ENCODE data around the gene DSTN.

Gene DSTN

DNA sequence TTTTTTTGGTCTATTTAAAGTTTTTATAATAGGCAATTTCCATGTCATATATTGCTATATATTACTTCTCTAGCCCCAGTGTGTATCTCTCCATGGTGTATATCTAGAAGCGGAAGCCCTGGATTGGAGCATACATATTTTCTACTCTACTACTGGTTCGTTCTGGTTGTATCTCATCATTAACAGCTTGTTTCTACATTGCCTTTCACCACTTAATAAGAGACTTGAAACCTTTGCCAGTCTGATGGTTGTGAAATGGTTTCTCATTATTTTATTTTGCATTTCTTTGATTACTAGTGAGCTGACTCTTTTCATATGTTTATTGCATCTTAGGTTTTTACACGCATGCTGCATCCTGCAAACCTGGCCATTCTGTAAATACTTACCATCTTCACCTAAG, 3.6 kb downstream of the DSTN start:
- DNase-seq (ENCODE audit: extremely low spot score, insufficient read length, low read depth), result no peak

DNA sequence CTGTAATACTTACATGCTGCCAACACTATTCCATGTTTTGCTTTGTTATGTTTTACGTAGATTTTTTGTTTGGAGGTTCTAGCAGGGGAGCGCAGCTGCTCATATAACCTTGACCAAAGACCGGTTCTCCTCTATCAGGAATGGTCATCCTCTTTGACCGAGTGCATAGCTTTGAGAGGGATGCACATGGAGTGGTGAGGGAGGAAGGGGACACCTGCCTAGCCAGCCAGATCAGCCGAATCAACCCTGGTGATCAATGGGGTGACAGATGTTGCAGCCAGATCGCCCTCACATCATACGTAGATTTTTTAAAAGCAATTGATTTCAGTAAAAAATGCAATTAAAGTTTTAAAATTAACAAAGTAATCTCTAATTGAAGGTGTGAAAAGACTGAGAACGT, 6.3 kb downstream of the DSTN start:
- DNase-seq (ENCODE audit: extremely low spot score, insufficient read length, low read depth), result no peak
- no peak for FAIRE-seq

More for the DNA sequence above, 3.6 kb downstream of the DSTN start:
- FAIRE-seq, result no peak

DNA sequence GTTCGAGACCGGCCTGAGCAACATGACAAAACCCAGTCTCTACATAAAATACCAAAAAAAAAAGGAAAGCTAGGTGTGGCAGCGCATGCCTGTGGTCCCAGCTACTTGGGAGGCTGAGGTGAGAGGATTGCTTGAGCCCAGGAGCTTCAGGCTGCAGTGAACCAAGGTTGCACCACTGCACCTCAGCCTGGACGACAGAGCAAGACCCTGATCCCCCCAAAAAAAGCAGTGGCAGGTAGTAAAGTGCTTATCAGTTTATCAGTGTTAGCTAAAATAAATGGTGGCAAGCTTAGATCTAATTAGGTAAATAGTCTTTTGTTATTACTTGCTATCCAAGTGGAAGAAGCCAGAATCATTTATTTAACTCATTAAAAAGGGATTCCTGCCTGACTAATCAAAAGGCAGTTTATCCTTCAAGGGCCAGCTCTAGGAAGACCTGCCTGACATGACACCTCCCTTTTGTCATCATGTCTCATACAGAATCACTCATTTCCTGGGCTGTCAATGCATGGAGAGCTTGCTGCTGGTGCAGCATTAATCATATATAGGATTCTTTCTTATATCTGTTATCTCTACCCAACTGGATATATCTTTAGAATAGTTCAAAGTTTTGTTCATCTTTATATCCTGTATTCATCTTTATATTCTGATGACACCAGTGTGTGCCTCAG, 9.6 kb downstream of the DSTN start:
- DNase-seq (ENCODE audit: extremely low spot score, insufficient read length, low read depth) (no peak), FAIRE-seq (no peak)

DNA sequence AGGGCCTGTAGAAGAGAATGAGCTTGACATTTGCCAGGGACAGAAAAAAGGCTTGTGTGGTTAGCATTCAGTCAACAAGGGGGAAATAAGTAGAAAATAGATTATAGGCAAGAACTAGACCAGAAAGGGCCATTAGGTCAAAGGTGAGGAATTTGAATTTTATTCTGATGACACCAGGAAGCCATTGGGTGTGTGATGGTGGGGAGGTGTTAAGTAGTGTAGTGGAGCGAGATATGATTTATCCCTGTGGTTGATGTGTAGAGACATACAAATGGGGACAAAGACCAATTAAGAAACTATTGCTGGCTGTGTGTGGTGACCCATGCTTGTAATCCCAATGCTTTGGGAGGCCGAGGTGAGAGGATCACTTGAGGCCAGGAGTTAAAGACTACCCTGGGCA, 11.0 kb downstream of the DSTN start:
- FAIRE-seq, result no peak
- DNase-seq (ENCODE audit: extremely low spot score, insufficient read length, low read depth), result no peak

DNA sequence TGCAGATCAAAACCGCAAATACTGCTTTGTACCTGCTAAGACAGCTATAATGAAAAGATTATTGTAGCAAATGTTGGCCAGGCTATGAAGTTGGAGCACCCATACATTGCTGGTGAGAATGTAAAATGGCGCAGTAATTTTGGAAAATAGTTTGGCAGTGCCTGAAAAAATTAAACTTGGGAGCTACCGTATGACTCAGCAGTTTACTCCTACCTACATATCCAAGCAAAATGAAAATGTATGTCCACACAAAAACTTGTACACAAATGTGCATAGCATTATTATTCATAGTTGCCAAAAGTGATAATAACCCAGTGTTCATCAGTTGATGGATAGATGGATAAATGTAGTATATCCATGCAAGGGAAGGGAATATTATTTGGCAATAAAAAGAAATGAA, 13.3 kb downstream of the DSTN start:
- no peak for DNase-seq (ENCODE audit: extremely low spot score, insufficient read length, low read depth)
- no peak for FAIRE-seq

DNA sequence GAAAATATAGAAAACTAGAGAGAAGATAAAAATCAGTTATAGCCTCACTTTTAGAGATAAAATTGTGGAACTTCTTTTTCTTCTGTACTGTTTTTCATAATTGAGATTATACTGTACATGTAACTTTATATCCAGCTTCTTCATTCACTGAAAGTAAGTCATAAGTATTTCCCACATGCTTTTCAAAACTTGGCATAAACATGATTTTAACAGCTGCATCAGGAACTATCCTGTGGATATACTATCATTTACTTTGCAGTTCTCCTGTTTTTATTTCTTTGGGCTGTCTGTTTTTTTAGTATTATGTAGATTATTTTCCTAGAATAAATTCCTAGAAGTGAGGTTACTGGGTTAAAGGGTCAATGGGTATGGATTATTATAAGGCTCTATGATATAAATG, 14.8 kb downstream of the DSTN start:
- FAIRE-seq (no peak), DNase-seq (ENCODE audit: extremely low spot score, insufficient read length, low read depth) (no peak)

DNA sequence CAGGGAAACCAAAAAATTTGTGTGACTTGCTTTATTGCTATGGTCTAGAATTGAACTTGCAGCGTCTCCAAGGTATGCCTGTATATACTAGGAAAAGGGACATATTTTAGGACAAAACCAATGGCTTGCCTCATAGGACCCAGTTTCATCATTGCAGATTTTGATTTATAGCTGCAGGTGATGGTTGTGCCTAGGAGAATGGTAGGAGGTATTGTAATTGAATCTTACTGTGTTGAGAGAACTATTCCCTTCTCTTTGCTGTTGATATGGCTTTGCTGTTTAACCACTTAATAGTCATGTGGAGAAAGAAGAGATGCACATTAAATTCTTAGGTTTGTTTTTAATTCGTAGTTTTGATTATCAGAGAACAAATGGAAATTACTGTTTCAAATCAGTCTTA, 16.4 kb downstream of the DSTN start:
- DNase-seq (ENCODE audit: extremely low spot score, insufficient read length, low read depth) (no peak), FAIRE-seq (no peak)

DNA sequence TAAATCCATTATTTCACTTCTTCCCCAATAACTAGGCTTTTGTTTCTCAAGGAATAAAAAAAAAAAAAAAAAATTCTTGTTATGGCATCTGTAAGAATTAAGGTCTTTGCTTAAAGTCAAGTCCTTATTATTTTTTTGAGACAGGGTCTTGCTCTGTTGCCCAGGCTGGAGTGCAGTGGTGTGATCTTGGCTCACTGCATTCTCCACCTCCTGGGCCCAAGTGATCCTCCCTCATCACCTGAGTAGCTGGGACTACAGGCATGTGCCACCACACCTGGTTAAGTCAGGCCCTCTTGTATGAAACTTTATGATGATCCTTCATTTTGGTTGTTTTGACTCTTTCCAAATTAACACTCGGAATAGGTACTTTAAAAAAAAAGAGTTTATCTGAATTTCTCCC, 17.3 kb downstream of the DSTN start:
- DNase-seq (ENCODE audit: extremely low spot score, insufficient read length, low read depth) (no peak), FAIRE-seq (no peak)

DNA sequence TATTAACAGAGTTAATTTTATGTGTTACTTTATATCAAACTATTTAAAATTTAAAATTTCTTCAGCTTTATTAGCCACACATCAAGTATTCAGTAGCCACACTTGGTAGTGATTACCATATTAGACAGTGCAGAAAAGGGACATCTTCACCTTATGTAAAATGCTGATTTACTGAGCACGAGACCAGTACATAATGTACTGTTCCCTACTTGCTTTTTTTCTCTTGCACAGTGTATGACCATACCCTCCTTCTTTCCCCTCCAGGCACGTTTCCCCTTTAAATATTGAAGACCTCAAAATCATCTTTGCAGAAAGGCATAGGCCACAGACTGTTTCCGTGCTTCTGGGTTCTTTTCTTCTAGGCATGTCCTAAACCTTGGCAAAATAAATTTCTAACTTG, 17.9 kb downstream of the DSTN start:
- DNase-seq (ENCODE audit: extremely low spot score, insufficient read length, low read depth) (no peak), FAIRE-seq (no peak)

DNA sequence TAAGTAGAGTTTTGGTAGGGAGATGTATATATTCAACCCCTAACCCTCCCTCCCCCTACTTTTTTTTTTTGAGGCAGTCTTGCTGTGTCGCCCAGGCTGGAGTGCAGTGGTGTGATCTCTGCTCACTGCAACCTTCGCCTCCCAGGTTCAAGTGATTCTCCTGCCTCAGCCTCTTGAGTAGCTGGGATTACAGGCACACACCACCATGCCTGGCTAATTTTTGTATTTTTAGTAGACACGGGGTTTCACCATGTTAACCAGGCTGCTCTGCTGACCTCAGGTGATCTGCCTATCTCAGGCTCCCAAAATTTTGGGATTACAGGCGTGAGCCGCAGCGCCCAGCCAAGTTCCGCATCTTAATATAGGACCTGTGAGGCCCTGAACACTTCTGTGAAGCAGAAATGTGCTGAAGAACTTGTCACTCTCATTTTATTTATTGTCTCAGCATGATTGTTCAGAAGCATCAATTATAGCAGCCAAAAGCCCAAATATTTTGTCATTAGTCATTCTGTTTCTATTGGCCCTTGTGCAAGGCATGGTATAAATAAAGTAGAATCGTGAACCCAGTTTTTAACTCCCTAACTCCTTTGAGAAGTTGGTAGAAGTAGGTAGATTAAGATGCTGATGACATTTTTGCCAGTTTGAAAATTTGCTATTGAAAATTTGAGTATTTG, 19.4 kb downstream of the DSTN start:
- DNase-seq (ENCODE audit: extremely low spot score, insufficient read length, low read depth), result no peak
- no peak for FAIRE-seq

DNA sequence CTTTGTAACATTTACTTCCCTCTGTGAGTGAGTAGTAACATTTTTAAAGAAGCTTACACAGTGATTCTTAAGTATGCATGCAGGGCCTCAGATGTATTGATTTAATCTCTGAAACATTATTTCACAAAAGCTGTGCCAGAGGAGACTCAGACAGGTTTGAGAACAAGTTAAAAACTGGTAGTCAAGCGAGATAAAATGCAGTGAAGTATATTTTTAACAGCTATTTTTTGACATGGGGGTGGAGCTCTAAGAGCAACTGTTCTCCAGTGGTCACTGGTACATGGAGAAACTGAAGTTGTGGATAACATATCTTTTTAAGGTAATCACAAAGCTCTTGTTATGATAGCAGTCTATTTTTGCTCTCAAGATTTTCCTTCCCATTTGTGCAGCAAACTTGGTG, 20.4 kb downstream of the DSTN start:
- DNase-seq (ENCODE audit: extremely low spot score, insufficient read length, low read depth), result no peak
- FAIRE-seq, result no peak

DNA sequence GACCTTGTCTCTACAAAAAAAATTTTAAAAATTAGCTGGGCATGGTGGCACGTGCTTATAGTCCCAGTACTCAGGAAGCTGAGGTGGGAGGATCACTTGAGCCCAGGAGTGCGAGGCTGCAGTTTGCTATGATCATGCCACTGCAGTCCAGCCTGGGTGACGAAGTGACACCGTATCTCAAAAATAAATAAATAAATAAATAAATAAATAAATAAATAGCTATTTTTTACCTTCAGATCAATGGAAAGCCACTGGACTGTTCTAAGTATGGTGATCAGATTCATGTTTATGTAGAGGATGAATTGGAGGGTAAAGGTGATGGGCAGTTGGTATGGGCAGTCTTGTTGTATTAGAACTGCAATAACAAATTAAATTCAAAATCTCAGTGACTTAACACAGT, 24.0 kb downstream of the DSTN start:
- no peak for FAIRE-seq
- no peak for DNase-seq (ENCODE audit: extremely low spot score, insufficient read length, low read depth)

DNA sequence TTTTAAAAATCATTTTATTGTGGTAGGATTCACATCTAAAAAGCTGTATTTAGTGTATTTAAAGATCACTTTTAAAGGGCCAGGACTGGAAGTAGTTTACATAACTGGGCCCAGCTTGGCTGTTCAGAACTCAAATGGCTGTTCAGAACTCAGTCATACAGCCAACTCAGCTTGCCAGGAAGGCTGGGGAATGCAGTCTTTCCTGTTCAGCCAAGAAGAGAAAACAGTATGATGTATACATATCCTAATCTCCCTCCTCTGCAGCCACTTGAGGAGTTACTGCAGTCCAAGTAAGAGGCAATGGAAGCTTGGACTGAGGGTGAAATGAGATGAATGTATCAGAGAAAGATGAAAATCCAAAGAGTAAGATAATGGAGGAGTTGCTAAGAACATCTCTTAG, 24.6 kb downstream of the DSTN start:
- no peak for FAIRE-seq
- no peak for DNase-seq (ENCODE audit: extremely low spot score, insufficient read length, low read depth)

DNA sequence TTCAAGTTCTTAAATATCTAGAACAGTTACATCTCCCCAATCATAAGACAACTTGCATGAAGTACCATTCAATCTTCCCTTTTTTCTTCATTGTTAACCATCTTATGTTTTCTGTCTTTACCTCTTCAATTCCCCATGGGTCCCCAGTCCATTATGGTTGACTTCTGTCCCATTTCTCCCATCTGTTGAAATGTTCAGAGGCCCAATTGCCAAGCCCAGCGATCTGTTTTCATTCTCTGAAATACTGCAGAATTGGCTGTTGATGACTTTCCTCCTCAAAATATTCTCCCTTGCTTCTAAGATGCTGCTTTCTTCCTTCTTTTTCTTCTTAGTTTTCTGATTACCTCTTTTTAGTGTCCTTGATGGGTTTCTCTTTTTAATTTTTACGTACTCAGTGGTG, 26.0 kb downstream of the DSTN start:
- FAIRE-seq (no peak), DNase-seq (ENCODE audit: extremely low spot score, insufficient read length, low read depth) (no peak)

DNA sequence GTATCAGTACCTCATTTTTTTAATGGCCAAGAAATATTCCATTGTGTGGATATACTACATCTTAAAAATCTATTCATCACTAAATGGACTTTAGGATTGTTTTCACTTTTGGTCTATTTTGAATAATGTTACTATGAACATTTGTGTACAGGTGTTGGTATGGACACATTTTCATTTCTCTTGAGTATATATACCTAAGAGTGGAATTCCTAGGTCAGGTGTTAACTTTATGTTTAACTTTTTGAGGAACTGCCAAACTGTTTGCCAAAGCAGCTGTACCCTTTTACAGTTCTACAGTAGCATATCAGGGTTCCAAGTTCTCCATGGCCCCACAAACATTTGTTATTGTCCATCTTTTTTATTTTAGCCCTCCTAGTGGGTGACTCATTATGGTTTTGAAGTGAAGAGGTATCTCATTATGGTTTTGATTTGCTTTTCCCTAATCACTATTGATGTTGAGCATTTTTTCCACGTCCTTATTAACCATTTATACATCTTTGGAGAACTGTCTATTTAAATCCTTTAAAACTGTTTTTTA, 28.2 kb downstream of the DSTN start:
- no peak for FAIRE-seq
- no peak for DNase-seq (ENCODE audit: extremely low spot score, insufficient read length, low read depth)

DNA sequence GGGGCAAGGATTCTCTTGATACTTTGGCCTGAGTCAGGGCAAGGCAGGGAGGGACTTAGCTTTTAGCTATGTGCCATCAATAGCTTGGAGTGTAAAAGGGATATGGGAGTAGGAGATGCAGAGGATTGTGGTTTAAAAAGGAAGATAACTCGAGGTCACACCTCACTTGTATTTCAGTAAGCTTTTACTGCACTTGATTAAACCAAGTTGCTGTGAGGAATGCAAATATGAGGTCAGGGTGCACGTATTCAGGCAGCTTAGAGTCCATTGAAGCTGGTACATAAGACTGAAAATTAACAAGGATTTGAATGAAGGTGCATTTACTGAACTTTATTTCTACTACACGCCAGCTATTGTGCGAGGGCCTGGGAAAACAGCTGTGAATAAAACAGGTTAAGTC, 32.1 kb downstream of the DSTN start:
- DNase-seq (ENCODE audit: extremely low spot score, insufficient read length, low read depth), result no peak
- FAIRE-seq, result no peak

DNA sequence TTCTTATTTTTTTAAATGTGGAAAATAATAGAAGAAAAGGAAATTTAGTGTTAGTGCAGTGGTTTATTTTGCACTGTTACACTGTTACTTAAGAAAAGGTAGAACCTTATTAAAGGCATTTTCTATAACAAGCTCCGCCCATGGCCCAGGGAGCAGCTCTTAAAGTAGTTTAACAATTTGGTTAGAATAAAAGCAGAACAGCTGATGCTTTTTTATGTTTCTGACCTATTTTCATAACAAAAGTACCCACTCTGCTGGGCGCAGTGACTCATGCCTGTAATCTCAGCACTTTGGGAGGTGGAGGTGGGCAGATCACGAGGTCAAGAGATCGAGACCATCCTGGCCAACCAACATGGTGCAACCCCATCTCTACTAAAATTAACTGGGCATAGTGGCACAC, 32.6 kb downstream of the DSTN start:
- no peak for DNase-seq (ENCODE audit: extremely low spot score, insufficient read length, low read depth)
- no peak for FAIRE-seq

DNA sequence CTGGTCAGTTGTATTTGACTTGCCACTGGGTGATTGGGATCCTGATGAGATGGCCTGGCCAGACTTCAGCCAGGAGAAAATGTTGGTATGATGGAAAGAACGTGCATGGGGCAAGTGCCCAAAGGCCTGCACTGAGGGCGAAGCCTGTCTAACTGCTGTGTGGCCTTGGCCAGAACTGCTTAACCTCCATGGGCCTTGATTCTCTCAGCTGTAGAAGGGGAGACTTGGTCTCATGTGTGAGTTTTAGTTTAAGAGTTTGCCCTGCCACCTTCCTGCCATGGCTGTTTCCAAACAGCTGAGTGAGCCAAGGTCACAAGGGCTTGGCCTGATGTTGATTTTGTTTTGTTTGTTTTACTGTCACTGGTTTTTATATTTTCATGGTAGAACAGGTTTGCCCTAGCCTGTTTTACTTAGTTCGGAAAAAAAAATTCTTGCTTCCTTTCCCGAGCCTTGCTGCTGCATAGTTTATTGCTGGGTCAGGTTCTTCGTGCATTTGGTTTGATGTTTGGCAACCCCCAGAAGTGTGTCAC, 35.3 kb downstream of the DSTN start:
- FAIRE-seq, result no peak
- DNase-seq (ENCODE audit: extremely low spot score, insufficient read length, low read depth), result no peak

DNA sequence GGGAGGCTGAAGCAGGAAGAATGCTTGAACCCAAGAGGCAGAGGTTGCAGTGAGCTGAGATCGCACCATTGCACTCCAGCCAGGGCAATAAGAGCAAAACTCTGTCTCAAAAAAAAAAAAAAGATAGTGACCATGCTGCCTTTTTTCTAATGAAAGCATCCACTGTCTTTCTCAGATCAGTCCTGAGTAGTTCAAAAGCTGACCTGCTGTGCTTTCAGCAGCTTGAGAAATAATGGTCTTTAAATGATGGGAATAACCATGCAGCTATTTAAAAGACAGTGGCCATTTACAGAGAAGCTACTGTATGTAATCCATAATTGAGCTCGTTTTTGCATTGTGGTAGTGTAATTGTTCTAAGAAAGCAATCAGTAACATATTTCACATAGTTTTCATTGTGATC, 36.1 kb downstream of the DSTN start:
- FAIRE-seq (no peak), DNase-seq (ENCODE audit: extremely low spot score, insufficient read length, low read depth) (no peak)

DNA sequence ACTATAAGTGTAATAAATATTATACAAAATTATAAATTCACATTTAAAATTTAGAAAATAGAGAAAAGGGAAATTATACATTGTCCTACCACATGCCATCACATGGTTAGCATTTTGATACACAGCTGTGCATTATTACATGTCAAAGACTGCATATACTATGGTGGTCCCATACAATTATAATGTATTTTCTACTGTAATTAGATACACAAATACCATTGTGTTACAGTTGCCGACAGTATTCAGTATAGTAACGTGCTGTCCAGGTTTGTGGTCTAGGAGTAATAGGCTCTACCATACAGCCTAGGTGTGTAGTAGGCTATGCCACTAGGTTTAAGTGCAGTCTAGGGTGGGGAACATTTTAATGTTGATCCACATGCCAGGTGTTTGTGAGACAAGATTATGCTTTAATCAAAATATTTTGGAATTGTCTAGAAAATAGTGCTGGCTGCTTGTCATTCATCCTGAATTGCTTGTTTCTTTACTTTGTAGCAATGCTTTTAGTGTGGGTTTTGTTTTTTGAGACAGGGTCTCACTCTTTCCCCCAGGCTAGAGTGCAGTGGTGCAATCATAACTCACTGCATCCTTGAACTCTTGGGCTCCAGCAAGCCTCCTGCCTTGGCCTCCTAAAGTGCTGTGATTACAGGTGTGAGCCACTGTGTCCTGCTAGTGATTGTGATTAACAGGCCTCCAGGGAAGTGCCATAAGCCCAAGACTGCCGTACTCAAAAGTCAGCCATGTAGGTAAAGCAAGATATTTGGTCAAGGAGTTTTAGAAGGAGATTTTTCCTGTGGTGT, 39.0 kb downstream of the DSTN start:
- no peak for FAIRE-seq
- no peak for DNase-seq (ENCODE audit: extremely low spot score, insufficient read length, low read depth)

DNA sequence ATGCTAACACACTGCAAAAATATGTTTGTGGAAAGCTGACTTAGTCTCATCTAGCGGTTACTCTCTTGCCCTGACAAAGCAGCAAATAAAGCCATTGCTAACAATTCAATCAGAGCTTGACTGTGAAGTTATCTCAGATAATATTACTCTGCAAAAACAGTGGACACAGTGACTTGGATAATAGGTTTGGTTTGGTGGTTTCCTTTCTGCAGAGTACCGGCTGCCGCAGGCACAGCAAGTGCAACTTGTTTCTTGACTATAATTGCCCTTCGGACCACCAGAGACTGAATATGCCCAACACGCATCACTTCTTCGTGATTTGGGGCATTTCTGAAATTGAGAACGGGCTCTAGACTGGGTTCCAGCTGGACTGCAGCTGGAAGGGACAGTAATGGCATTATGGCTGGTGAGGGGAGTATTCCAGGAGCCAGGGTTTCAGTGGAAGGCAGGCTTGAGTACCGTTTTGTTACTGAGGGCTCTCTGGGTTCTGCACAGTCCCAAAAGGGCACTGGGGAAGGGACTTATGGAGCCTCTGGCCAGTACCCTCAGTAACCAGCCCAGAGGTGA, 40.0 kb downstream of the DSTN start:
- DNase-seq (ENCODE audit: extremely low spot score, insufficient read length, low read depth), result no peak
- no peak for FAIRE-seq
